GM12878 (cell line): ENCODE data around the gene MSANTD4. TPM values are rescaled to one million over a fixed set of nuclear protein-coding genes. Genes with fewer than 3 reads are reported as not detected.

Experiments
- ATAC-seq: fragments of 200-7000 bp; cut with Tn5 transposase; 3 replicates; pipeline ENCODE4 v1.9.1; 2020; ENCODE audit warnings: mild to moderate bottlenecking, moderate library complexity
- BruUV-seq: library from RNA; stranded (reverse); fragments of 400-500 nt; replicated peaks from 2 replicates; lab custom pipeline; 2021; lab: Mats Ljungman, UMichigan
- CTCF ChIA-PET: fragments of 300-600 bp; sonication (Branson Sonifier 250); formaldehyde crosslinking; extraction: SDS; loops from one replicate; lab custom pipeline; 2021; ENCODE audit warnings: inconsistent platforms; lab: Yijun Ruan, JAX
- POLR2A ChIA-PET: fragments of 350-600 bp; formaldehyde crosslinking; extraction: SDS; loops from one replicate; lab custom pipeline; 2021; ENCODE audit warnings: inconsistent platforms; lab: Charles Lee
- RAD21 ChIA-PET: fragments of 300-600 bp; sonication (Branson Sonifier 250); formaldehyde crosslinking; loops from one replicate; lab custom pipeline; 2023; ENCODE audit warnings: antibody characterized with exemption; ENCODE audit not compliant: unreplicated experiment; lab: Charles Lee
- SMC1A ChIA-PET: fragments of 300-600 bp; sonication (Branson Sonifier 250); formaldehyde crosslinking; loops from one replicate; lab custom pipeline; 2023; ENCODE audit not compliant: unreplicated experiment, uncharacterized antibody; lab: Charles Lee
- DNase-seq: peaks from one replicate; pipeline ENCODE4 v3.0.0-alpha.2; 2011; ENCODE audit warnings: low read depth, low spot score
- FAIRE-seq: peaks from 3 replicates; lab custom pipeline; 2011; peaks lifted over from hg19 to GRCh38; lab: Jason Lieb, UNC
- H2AFZ ChIP-seq: 2 replicates; pipeline ENCODE4 v1.6.0; 2011; ENCODE audit warnings: low read depth, low read length, control low read depth; ENCODE audit not compliant: control insufficient read depth
- H3K27ac ChIP-seq: 2 replicates; pipeline ENCODE4 v1.5.1; 2011; ENCODE audit warnings: control low read depth; ENCODE audit not compliant: control insufficient read depth, insufficient read depth
- H3K27me3 ChIP-seq, 2 experiments: replicated peaks in 1 of 2; 2 replicates each; pipeline versions ENCODE4 v1.6.0 to v1.6.1; 2011; ENCODE audit warnings: low read length in 1 of 2; ENCODE audit not compliant: control insufficient read depth in 2 of 2, insufficient read depth in 2 of 2
- H3K36me3 ChIP-seq, 2 experiments: 2 replicates each; pipeline ENCODE4 v1.5.1; 2011; ENCODE audit warnings: low read length in 1 of 2; ENCODE audit not compliant: control insufficient read depth in 2 of 2, insufficient read depth in 2 of 2
- H3K4me1 ChIP-seq: 2 replicates; pipeline ENCODE4 v1.6.1; 2011; ENCODE audit warnings: mild to moderate bottlenecking, low read length, moderate library complexity, mixed read lengths; ENCODE audit not compliant: control insufficient read depth, insufficient read depth
- H3K4me2 ChIP-seq: 2 replicates; pipeline ENCODE4 v1.6.0; 2011; ENCODE audit warnings: control low read depth; ENCODE audit not compliant: control insufficient read depth, insufficient read depth
- H3K4me3 ChIP-seq: fragments of 200-600 bp; sonication (generic); 2 replicates; pipeline ENCODE4 v1.5.1; 2016
- H3K79me2 ChIP-seq: 2 replicates; pipeline ENCODE4 v1.6.0; 2011; ENCODE audit warnings: low read length; ENCODE audit not compliant: control insufficient read depth, insufficient read depth
- H3K9ac ChIP-seq: 2 replicates; pipeline ENCODE4 v1.8.0; 2011; ENCODE audit warnings: low read length, control low read depth, mixed read lengths; ENCODE audit not compliant: control insufficient read depth, insufficient read depth
- H3K9me3 ChIP-seq: replicated peaks from 3 replicates; pipeline ENCODE4 v1.5.1; 2011; ENCODE audit warnings: mild to moderate bottlenecking, low read length; ENCODE audit not compliant: control insufficient read depth, insufficient read depth
- H4K20me1 ChIP-seq: 2 replicates; pipeline ENCODE4 v1.6.0; 2011; ENCODE audit not compliant: control insufficient read depth, insufficient read depth
- CBFB ChIP-seq: IDR thresholded peaks from 2 replicates; pipeline ENCODE4 v1.6.1; 2016; ENCODE audit warnings: antibody characterized with exemption, low read depth
- CHD1 ChIP-seq: IDR thresholded peaks from 2 replicates; pipeline ENCODE4 v1.6.1; 2012; ENCODE audit warnings: low read depth, low read length, improper control_type of control experiment
- CHD2 ChIP-seq: IDR thresholded peaks from 2 replicates; pipeline ENCODE4 v1.6.1; 2011; ENCODE audit warnings: low read depth, low read length, improper control_type of control experiment, borderline replicate concordance
- HCFC1 ChIP-seq: fragments of 150-350 bp; IDR thresholded peaks from 2 replicates; pipeline ENCODE4 v1.6.1; 2014; ENCODE audit warnings: low read length
- IKZF1 ChIP-seq: fragments of 450-650 bp; conservative IDR thresholded peaks from 2 replicates; pipeline ENCODE4 v1.6.1; 2017; ENCODE audit warnings: antibody characterized with exemption, mild to moderate bottlenecking
- KLF5 ChIP-seq: fragments of 450-650 bp; IDR thresholded peaks from 2 replicates; pipeline ENCODE4 v1.6.1; 2014; ENCODE audit warnings: mild to moderate bottlenecking; ENCODE audit not compliant: partially characterized antibody
- MTA2 ChIP-seq: fragments of 450-650 bp; IDR thresholded peaks from 2 replicates; pipeline ENCODE4 v1.6.1; 2016; ENCODE audit warnings: low read depth, mild to moderate bottlenecking, moderate library complexity
- NKRF ChIP-seq: fragments of 450-650 bp; conservative IDR thresholded peaks from 2 replicates; pipeline ENCODE4 v1.6.1; 2017; ENCODE audit warnings: mild to moderate bottlenecking, moderate library complexity
- NR2C1 ChIP-seq: fragments of 450-650 bp; IDR thresholded peaks from 2 replicates; pipeline ENCODE4 v1.6.1; 2017; ENCODE audit warnings: antibody characterized with exemption, mild to moderate bottlenecking, moderate library complexity
- NRF1 ChIP-seq: conservative IDR thresholded peaks from 2 replicates; pipeline ENCODE4 v1.6.1; 2011; ENCODE audit warnings: mild to moderate bottlenecking, low read depth, low read length, improper control_type of control experiment
- RBBP5 ChIP-seq: fragments of 200-600 bp; sonication (generic); conservative IDR thresholded peaks from 2 replicates; pipeline ENCODE4 v1.6.1; 2016
- SREBF1 ChIP-seq: IDR thresholded peaks from 2 replicates; pipeline ENCODE4 v1.6.1; 2012; ENCODE audit warnings: mild to moderate bottlenecking, low read length
- STAT3 ChIP-seq: IDR thresholded peaks from 2 replicates; pipeline ENCODE4 v1.6.1; 2011; ENCODE audit warnings: low read depth, low read length, improper control_type of control experiment
- ZBTB4 ChIP-seq: fragments of 450-650 bp; formaldehyde crosslinking; IDR thresholded peaks from 2 replicates; pipeline ENCODE4 v1.4.0; 2022; ENCODE audit warnings: mild to moderate bottlenecking, moderate library complexity
- ZNF24 ChIP-seq: fragments of 450-650 bp; IDR thresholded peaks from 2 replicates; pipeline ENCODE4 v1.6.1; 2017; ENCODE audit warnings: antibody characterized with exemption, mild to moderate bottlenecking
- ZNF384 ChIP-seq: IDR thresholded peaks from 2 replicates; pipeline ENCODE4 v1.6.1; 2012; ENCODE audit warnings: low read depth, mild to moderate bottlenecking, low read length, improper control_type of control experiment, borderline replicate concordance
- WGBS: methylation state at CpG from one replicate; pipeline ENCODE4 v1.1.6; 2016; ENCODE audit warnings: low lambda C conversion rate; ENCODE audit not compliant: insufficient replicate concordance, insufficient coverage; ENCODE audit errors: missing lambda C conversion rate; 5-methylcytosine and 5-hydroxymethylcytosine counted together
- in situ Hi-C: fragments of 300-500 bp; cut with MboI; formaldehyde crosslinking; loops from 9 replicates; pipeline ENCODE4 v1.14.3; 2018; ENCODE audit warnings: mixed read lengths
- intact Hi-C: fragments of 100-400 bp; cut with micrococcal nuclease; formaldehyde crosslinking; loops from one replicate; pipeline ENCODE4 v1.14.2; 2022; ENCODE audit not compliant: unreplicated experiment
- polyA plus RNA-seq, 11 experiments: library from polyadenylated mRNA; depleted of rRNA in 4 of 11; unstranded in 6 of 11; stranded (reverse) in 5 of 11; fragments of >200 nt; fragmentation: Nextera tagmentation in 4 of 11; fragmentation: Illumina TruSeq in 1 of 11; extraction: Ambion mirVana in 4 of 11; extraction: Trizol in 1 of 11; gene quantifications; 1 replicate in 1 of 11; 2 replicates in 10 of 11; pipeline versions ENCODE4 v1.2.1 to v1.2.3, GENCODE V29; 2011 to 2016; ENCODE audit warnings: inconsistent platforms in 2 of 11, missing spikeins in 2 of 11, low read depth in 1 of 11
- total RNA-seq, 4 experiments: library from RNA; depleted of rRNA in 3 of 4; stranded (reverse); fragments of >200 nt in 3 of 4; fragmentation: Illumina TruSeq in 1 of 4; extraction: Trizol in 1 of 4; gene quantifications; 2 replicates each; pipeline versions ENCODE4 v1.2.1 to v1.2.3, GENCODE V29; 2013 to 2021

Gene MSANTD4
- total and polyA plus RNA-seq, 10 of the 15 experiments (the other 5 are each of a cell fraction or from before 2014, with no cell fraction given), result 8.7 to 23.9 (median 16.0) TPM

GRCh38 chr11:105969756-105970155, 52.3 kb downstream of the MSANTD4 start (continued):
- TF ChIP-seq ZBTB4 (CRISPR knock-in tag) (no peak), NKRF (no peak), IKZF1 (no peak), NRF1 (no peak), ZNF384 (no peak)

- no peaks in the 10 kb centered on the region for H3K27me3 ChIP-seq
- H2AFZ ChIP-seq, result no peak overlapping the region
- no peak overlapping the region for H3K9ac ChIP-seq
- RAD21 ChIA-PET, result no interaction called here
- CTCF ChIA-PET, result no interaction called here
- no peaks in the 10 kb centered on the region for H3K36me3 ChIP-seq
- no peak overlapping the region for H3K4me3 ChIP-seq
- DNase-seq (no peak), FAIRE-seq (no peak), ATAC-seq (no peak)
- no peaks in the 10 kb centered on the region for H3K79me2 ChIP-seq
- no TSS peak for BruUV-seq
- no peak overlapping the region for H3K27ac ChIP-seq
- H3K9me3 ChIP-seq, result no peaks in the 10 kb centered on the region
- in situ Hi-C loops (no loop called here), intact Hi-C loops (no loop called here)
- H3K4me2 ChIP-seq, result no peak overlapping the region
- H4K20me1 ChIP-seq, result no peaks in the 10 kb centered on the region
- POLR2A ChIA-PET, result no interaction called here
- SMC1A ChIA-PET, result no interaction called here
- H3K4me1 ChIP-seq, result no peaks in the 10 kb centered on the region
- 0% methylated on average over 3 of the region's 3 CpGs for WGBS
- no peak for TF ChIP-seq ZBTB4 (CRISPR knock-in tag)
- TF ChIP-seq ZNF24, result no peak
- no peak for TF ChIP-seq HCFC1
- TF ChIP-seq STAT3, result no peak
- TF ChIP-seq SREBF1, result no peak
- no peak for TF ChIP-seq NR2C1
- TF ChIP-seq KLF5, result no peak
- no peak for TF ChIP-seq CHD1
- no peak for TF ChIP-seq RBBP5
- TF ChIP-seq CBFB, result no peak
- TF ChIP-seq MTA2, result no peak
- TF ChIP-seq CHD2, result no peak
These were observed 53.9 kb downstream of the MSANTD4 start for GRCh38 chr11:105968021-105968697.
